ENCODE results near the gene EHD1. TPM values are rescaled to one million over a fixed set of nuclear protein-coding genes. Genes with fewer than 3 reads are reported as not detected.
A peak's percentile ranks its signal among the peaks of the same experiment; 100 is the strongest.

Gene EHD1
- total and polyA plus RNA-seq, 9 of the 15 experiments (the other 6 are each of a cell fraction or from before 2014, with no cell fraction given) = 0.46 to 65.0 (median 16.4) TPM

DNA sequence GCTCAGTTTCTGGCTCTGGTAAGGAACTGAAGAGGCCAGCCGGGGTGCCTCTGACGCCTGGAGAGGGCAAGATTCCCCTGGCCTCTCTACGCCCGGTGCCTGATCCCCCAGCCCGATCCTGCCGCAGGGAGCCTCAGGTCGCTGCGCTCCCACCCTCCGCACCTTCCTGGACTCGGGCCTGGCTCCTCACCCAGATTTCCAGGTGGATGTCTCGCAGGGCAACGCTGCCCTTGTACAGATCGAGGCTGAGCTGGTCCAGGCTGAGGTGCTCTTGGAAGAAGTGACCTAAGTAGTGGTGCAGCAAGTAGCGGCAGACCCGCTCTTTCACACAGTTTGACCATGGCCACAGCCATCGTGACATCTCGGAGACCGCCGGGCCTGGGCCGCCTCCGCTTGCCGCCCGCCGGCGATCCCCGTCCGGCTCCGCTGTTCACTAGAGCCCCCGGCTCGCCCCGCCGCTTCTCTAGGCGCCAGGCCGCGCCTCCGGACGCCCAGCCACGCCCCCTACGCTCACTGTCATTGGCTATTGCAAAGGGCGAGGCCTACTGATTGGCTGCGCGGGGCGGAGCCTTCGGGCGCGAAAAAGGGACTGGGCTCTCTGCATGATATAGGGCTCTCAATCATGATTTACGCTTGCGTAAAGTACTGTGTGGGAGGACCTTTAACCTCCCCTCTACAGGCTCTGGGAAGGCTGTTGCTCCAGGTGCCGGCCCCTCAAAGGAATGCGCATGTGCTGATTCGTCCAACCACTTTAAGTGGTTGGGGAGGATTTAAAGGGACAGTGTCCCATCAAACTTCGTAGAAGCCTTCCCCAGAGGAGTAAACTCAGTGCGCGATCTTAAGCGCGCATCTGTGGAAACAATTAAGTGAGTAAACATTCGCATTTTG, 38.6 kb upstream of the EHD1 start, which contains the start of gene ATG2A (continued):
- TF ChIP-seq, protein P1, sequence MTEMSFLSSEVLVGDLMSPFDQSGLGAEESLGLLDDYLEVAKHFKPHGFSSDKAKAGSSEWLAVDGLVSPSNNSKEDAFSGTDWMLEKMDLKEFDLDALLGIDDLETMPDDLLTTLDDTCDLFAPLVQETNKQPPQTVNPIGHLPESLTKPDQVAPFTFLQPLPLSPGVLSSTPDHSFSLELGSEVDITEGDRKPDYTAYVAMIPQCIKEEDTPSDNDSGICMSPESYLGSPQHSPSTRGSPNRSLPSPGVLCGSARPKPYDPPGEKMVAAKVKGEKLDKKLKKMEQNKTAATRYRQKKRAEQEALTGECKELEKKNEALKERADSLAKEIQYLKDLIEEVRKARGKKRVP (CRISPR knock-in tag; IDR thresholded peaks at IDR 0.05) = no peak
- no peak for TF ChIP-seq PHF21A (IDR thresholded peaks at IDR 0.05; ENCODE audit: borderline replicate concordance, low read depth)
- TF ChIP-seq SRSF9 (IDR thresholded peaks at IDR 0.05; ENCODE audit: borderline replicate concordance, low read depth, low read length) = no peak
- no peak for TF ChIP-seq ZNF740 (CRISPR knock-in tag; IDR thresholded peaks at IDR 0.05)
- no peak for TF ChIP-seq ZNF740 (tag; IDR thresholded peaks at IDR 0.05)
- no peak for TF ChIP-seq NR0B1 (IDR thresholded peaks at IDR 0.05; ENCODE audit: partially characterized antibody)
- TF ChIP-seq, protein P2, sequence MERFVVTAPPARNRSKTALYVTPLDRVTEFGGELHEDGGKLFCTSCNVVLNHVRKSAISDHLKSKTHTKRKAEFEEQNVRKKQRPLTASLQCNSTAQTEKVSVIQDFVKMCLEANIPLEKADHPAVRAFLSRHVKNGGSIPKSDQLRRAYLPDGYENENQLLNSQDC (CRISPR knock-in tag; IDR thresholded peaks at IDR 0.05) = no peak
- TF ChIP-seq NFE2 (IDR thresholded peaks at IDR 0.05; ENCODE audit: low read depth) = no peak
- no peak for TF ChIP-seq TAF7 (tag; IDR thresholded peaks at IDR 0.05)
- TF ChIP-seq PHF20 (IDR thresholded peaks at IDR 0.05; ENCODE audit: partially characterized antibody) = peak; percentile 74
- no peak for TF ChIP-seq EP400 (IDR thresholded peaks at IDR 0.05)
- no peak for TF ChIP-seq EP300 (IDR thresholded peaks at IDR 0.05; ENCODE audit: low read length)
- no peak for TF ChIP-seq NCOA1 (IDR thresholded peaks at IDR 0.05; ENCODE audit: low read depth)
- TF ChIP-seq DNMT1 (IDR thresholded peaks at IDR 0.05) = no peak
- TF ChIP-seq SIN3B (IDR thresholded peaks at IDR 0.05; ENCODE audit: low read depth) = peak; percentile 71
- no peak for TF ChIP-seq BCLAF1 (IDR thresholded peaks at IDR 0.05; ENCODE audit: borderline replicate concordance in 1 of 2, control insufficient read depth in 1 of 2, low read depth in 2 of 2, low read length in 1 of 2)
- TF ChIP-seq MTF1 (CRISPR knock-in tag; IDR thresholded peaks at IDR 0.05; ENCODE audit: borderline replicate concordance) = no peak
- TF ChIP-seq, protein P3, sequence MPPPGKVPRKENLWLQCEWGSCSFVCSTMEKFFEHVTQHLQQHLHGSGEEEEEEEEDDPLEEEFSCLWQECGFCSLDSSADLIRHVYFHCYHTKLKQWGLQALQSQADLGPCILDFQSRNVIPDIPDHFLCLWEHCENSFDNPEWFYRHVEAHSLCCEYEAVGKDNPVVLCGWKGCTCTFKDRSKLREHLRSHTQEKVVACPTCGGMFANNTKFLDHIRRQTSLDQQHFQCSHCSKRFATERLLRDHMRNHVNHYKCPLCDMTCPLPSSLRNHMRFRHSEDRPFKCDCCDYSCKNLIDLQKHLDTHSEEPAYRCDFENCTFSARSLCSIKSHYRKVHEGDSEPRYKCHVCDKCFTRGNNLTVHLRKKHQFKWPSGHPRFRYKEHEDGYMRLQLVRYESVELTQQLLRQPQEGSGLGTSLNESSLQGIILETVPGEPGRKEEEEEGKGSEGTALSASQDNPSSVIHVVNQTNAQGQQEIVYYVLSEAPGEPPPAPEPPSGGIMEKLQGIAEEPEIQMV (tag; conservative IDR thresholded peaks at IDR 0.05; ENCODE audit: low read depth) = no peak
- peak; percentile 73 for TF ChIP-seq TBP (optimal IDR thresholded peaks at IDR 0.05; ENCODE audit: low read depth, low read length)
- no peak for TF ChIP-seq TFAM (CRISPR knock-in tag; conservative IDR thresholded peaks at IDR 0.05)

Data from K562 (cell line).